Lower leg skin (tissue), 4 donors: ENCODE data around the gene CFAP20DC. TPM values are rescaled to one million over a fixed set of nuclear protein-coding genes. Genes with fewer than 3 reads are reported as not detected.

Source experiments
- DNase-seq, 2 donors: peaks; one replicate each; pipeline ENCODE4 v3.0.0-alpha.2; 2019; ENCODE audit warnings: low spot score in 2 of 2
- H3K4me3 ChIP-seq: fragments of 200-600 bp; sonication (generic); 2 replicates; pipeline ENCODE4 v1.5.1; 2017; ENCODE audit warnings: mild to moderate bottlenecking, low read depth; ENCODE audit not compliant: poor library complexity, severe bottlenecking
- POLR2A ChIP-seq, 2 donors: fragments of 450-650 bp; IDR thresholded peaks; one replicate each; pipeline ENCODE4 v1.6.1; 2016 to 2017; ENCODE audit warnings: antibody characterized with exemption in 2 of 2, mild to moderate bottlenecking in 1 of 2, moderate library complexity in 1 of 2
- WGBS, 2 donors: methylation state at CpG; one replicate each; pipeline ENCODE4 v1.1.5; 2018; 5-methylcytosine and 5-hydroxymethylcytosine counted together
- intact Hi-C: fragments of 100-400 bp; cut with DNase I; formaldehyde crosslinking; loops from one replicate; pipeline ENCODE4 v1.15.0; 2023; ENCODE audit warnings: low total_unique reads
- total RNA-seq, 4 donors: library from RNA; depleted of rRNA; stranded (reverse); fragments of >200 nt; gene quantifications; one replicate each; pipeline ENCODE4 v1.1.0, GENCODE V29; 2016
- TF ChIP-seq, protein P1 (sequence below), 3 donors: fragments of 450-650 bp; IDR thresholded peaks; one replicate each; pipeline ENCODE4 v1.5.1; 2016; ENCODE audit warnings: antibody characterized with exemption in 3 of 3, mild to moderate bottlenecking in 3 of 3, moderate library complexity in 2 of 3

Gene CFAP20DC
- total RNA-seq, 4 donors from 2014 or later = 0.11 to 0.94 (median 0.39) TPM

DNA sequence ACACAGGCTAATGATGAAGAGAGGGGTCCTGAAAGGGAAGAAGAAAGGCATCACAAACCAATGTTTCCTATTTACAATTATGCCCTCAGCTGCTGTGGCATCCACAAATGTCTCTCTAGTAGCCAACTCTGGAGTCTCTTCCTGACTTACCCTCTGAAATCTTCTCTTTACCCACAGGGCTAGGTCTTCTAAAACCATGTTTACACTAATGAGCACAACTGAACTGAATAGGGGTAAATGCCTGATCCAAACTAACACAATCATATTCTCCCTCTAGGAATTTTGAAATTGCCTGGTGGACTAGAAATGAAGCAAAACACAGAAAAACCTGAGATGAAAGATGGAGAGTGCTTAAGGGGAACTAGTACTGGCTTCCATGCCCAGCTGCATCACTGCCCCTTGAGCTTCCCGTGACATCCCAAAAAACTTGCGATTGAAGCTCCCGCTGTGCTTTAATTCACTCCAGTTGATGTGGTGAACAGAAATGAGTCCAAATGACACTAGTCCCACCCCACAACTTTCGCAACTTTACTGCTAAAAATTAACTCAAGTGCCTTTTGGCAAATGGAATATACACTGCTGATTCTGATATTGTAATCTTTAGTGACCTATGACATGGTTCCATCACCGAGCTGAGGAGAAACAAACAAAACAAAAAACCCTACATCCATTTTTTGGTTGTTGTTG, 32.8 kb downstream of the CFAP20DC start:
- H3K4me3 ChIP-seq = no peak overlapping the region
- TF ChIP-seq POLR2A (IDR thresholded peaks at IDR 0.05) = no peak
- TF ChIP-seq, protein P1, sequence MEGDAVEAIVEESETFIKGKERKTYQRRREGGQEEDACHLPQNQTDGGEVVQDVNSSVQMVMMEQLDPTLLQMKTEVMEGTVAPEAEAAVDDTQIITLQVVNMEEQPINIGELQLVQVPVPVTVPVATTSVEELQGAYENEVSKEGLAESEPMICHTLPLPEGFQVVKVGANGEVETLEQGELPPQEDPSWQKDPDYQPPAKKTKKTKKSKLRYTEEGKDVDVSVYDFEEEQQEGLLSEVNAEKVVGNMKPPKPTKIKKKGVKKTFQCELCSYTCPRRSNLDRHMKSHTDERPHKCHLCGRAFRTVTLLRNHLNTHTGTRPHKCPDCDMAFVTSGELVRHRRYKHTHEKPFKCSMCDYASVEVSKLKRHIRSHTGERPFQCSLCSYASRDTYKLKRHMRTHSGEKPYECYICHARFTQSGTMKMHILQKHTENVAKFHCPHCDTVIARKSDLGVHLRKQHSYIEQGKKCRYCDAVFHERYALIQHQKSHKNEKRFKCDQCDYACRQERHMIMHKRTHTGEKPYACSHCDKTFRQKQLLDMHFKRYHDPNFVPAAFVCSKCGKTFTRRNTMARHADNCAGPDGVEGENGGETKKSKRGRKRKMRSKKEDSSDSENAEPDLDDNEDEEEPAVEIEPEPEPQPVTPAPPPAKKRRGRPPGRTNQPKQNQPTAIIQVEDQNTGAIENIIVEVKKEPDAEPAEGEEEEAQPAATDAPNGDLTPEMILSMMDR (IDR thresholded peaks at IDR 0.05) = no peak
- 69 to 78% methylated on average over 5 of the region's 5 CpGs for WGBS, 2 donors
- DNase-seq = no peak
- intact Hi-C loops = no loop called here

DNA sequence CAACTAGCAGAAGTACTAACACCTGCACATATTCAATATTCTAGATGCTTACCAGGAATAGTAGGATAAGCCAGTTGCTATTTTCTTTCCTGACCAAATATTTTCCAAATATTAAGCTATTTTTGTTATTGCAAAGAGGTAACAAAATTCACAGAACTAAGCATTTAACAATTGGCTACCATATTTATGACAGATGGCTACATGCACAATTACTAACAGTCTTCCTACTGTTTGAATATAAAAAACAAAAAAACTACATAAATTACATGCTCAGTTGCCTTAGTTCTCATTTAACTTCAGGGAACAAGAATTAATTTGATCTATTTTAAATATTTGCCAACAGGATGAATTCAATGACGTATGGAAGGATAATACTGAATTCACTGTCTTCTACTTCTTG, 36.2 kb downstream of the CFAP20DC start:
- intact Hi-C loops = no loop called here
- no peak for DNase-seq
- 85 to 93% methylated on average over 1 of the region's 1 CpG for WGBS, 2 donors
- H3K4me3 ChIP-seq = no peak overlapping the region
- no peak for TF ChIP-seq POLR2A (IDR thresholded peaks at IDR 0.05)
- TF ChIP-seq, protein P1 (IDR thresholded peaks at IDR 0.05) = no peak

DNA sequence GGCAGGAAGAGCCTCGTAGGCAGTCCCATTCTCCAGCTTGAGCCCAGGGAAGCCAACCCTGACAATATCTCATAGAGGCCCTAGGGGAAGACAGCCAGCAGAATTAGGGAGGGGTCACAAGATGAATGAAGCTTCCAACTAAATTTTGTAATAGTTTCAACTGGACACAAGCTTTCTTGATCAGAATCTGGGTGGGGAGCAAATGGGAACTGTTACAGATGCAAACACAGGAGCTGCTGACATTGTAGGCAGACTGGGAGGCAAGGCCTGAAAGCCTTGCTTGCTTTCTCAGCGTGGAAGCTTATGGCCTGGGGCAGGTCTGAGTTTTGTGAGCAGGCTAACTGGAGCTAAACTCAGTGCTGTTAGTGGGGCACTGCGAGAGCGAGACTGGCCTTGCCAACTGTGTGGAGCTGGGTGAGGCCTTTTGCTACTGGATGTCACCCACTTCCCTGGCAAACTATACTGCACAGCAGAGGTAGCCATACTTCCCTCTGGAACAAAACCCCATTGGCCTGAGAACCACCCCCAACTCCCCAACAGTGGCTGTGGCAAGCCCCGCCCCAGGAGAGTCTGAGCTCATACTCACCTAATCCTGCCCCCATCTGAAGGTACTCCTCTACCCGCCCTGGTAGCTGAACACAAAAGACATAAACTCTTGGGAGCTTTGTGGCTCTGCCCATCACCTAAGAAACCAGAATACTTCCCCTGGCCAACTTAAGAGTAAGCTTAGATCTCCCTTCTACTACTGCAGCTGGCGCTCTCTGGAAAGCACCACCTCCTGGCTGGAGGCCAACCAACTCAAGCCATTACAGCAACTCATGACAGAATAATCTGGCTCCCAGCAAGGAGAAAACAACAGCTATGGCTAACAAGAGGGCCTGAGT, 42.9 kb downstream of the CFAP20DC start:
- peak; percentile 32 to 91 for DNase-seq
- TF ChIP-seq, protein P1 (IDR thresholded peaks at IDR 0.05) = no peak
- TF ChIP-seq POLR2A (IDR thresholded peaks at IDR 0.05) = no peak
- H3K4me3 ChIP-seq = no peak overlapping the region
- intact Hi-C loops = no loop called here
- 71 to 75% methylated on average over 7 of the region's 7 CpGs for WGBS, 2 donors

- no peak overlapping the region for H3K4me3 ChIP-seq
- 73% methylated on average over 8 of the region's 8 CpGs for whole genome bisulfite sequencing, 2 donors
- DNase-seq = no peak
- TF ChIP-seq POLR2A (IDR thresholded peaks at IDR 0.05) = no peak
- TF ChIP-seq, protein P1 (IDR thresholded peaks at IDR 0.05) = no peak
- intact Hi-C loops = no loop called here
Measured at GRCh38 chr3:59001675-59002074, 48.1 kb downstream of the CFAP20DC start.

DNA sequence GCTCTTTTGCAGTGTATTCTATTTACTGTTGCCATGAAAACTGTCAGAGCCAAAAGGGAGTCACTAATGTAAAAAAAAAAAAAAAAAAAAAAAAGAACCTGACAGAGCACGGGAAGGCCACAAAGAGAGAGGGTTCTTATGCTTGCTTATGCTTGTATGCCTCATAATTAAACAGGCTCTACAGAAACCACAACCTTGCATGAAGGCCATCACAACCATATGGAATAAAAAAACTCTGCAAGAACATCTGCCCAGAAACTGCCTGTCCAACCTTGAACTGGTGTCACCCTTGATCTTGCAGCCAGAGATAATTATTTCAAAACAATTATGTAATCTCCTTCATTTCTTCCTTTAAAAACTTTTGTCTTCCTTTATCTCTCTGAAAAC, 50.1 kb downstream of the CFAP20DC start:
- intact Hi-C loops = no loop called here
- DNase-seq = no peak
- TF ChIP-seq, protein P1 (IDR thresholded peaks at IDR 0.05) = no peak
- no peak for TF ChIP-seq POLR2A (IDR thresholded peaks at IDR 0.05)
- no peak overlapping the region for H3K4me3 ChIP-seq
- 40 to 60% methylated on average over 1 of the region's 1 CpG for WGBS, 2 donors
